GM21526 (cell line): ENCODE measurements around the gene TMEM63A.
"Not testable (repeated sequence)": the region's sequence is repeated elsewhere in the genome, so short reads cannot be mapped to it uniquely, and the experiment has no call there.

Experiments used
- ATAC-seq: cut with Tn5 transposase; IDR thresholded peaks from one replicate; pipeline ENCODE4 v1.9.1; 2021; ENCODE audit warnings: moderate library complexity; ENCODE audit not compliant: unreplicated experiment, low FRiP score

The TMEM63A gene

DNA sequence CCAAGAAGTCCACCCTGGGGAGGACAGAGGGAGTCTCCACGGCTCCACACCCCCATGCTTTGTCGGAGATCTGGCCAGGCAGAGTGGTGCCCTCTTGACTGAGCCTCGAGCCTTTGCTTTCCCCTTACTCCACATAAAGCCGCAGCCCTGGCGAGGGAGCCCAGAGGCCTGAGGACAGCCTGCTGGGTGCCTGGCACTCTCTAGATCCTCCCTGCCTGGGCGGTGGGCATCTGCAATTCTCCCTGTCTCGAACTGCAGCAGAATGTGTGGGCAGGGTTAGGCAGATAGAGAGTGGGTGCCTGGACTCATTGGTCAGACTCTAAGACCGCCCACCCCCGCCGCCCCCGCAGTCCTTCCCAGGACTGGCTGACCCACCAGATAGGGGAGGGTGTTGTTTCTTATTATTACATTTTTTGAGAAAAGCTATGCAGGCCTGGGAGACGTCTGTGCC lies 58.3 kb downstream of the TMEM63A start:
- ATAC-seq: no peak

DNA sequence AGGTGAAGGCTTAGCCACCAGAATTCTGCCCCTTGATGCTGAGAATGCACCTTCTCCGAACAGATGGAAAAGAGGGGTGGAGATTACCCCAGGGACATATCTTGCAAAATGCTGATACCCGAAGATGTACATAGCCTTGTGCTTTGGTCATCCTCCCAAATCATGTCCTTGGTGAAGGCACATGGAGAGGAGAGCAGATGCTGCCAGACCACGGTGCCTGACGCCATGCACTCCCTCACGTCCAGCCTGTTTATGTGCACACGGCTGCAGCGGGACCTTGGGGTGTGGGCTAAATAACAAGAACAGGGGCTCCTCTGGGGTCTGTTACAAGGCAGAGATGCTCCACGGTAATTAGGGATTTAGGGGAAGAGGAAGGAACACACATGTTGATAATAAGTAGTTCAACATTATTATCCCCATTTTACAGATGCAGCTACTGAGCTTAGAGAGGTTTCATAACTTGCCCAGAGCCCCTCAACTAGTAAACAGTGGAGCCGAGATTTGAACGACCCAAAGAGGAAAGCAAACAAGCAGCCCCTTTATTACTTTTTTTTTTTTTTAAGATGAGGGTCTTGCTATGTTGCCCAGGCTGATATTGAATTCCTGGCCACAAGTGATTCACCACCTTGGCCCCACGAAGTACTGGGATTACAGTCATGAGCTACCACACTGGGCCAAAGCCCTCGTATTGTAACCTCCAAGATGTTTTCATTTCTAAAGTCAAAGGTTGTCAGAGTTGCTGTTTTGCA lies 59.4 kb downstream of the TMEM63A start:
- ATAC-seq: no peak

DNA sequence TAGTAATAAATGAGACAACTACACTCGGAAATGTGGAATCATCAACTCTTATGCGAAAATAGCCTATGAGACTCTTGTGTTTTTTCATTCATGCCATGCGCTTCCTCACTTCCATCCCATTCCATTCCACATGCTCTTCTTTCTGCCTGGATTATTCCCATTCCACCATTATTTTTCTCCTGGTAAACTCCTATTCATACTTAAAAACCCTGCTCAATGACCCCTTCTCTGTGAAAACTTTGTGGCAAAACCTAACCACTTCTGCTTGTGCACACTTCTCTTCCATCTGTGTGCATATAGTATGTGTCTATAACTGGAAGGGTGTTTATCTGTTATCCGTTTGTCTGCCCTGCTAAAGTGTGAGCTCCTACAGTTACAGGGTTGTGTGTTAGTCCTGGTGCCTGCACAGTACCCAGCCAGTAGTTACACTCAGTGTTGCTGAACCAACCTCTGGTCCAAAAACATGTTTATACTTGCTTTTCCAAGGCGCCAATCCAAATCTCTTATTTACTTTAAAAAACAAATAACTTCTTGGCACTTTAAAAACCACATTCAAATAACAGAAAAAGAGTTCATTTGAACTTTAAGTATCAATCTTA lies 61.6 kb downstream of the TMEM63A start:
- no peak for ATAC-seq

DNA sequence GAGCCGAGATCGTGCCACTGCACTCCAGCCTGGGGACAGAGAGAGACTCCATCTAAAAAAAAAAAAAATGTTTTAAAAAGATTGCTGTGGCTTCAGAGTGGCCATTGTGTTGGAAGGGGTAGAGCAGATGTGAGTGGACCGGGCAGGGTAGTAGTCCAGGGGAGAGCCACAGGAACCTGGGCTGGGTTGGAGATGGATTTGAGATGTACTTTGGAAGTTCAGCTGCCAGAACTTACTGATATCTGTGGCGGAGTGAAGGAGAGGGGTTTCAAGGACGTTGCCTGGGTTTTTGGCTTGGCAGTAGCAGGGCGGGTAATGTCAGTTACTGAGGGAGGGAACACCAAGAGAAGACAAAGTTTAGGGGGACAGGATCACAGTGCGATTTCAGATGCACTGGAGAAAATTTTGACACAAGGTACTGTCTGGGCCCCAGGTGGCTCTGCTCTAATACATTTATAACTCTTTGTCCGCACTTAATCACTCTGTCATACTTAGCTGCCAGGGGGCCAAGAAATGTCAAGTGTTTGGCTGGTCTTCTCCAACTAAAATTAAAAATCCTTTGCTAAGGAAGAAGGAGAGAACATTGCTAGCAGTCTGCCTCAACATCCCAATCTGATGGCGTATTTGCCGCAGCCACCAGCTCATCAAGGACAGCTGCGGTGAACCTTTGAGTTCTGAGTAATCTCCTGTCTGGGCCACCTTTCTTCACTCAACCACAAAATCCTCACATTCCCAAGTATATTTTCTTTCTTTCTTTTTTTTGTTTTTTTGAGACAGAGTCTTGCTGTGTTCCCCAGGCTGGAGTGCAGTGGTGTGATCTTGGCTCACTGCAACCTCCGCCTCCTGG lies 62.6 kb downstream of the TMEM63A start:
- ATAC-seq: no peak

DNA sequence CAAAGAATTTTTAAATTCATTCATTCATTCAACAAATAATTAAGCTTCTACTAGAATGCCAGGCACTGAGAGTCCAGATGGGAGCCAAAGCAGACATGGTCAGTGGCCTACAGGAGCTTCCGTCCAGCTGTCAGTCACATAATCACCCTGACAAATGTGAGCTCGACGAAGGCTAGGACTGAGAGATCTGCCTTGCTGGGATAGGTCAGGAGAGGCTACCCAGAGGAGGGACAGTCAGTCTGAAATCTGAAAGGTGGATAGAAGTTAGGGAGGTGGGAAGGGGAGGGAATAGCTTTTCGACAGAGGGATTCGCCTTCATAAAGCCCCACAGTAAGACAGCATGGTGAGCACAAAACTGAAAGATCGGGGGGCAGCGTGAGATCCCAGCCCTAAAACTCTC lies 64.0 kb downstream of the TMEM63A start:
- no peak for ATAC-seq

DNA sequence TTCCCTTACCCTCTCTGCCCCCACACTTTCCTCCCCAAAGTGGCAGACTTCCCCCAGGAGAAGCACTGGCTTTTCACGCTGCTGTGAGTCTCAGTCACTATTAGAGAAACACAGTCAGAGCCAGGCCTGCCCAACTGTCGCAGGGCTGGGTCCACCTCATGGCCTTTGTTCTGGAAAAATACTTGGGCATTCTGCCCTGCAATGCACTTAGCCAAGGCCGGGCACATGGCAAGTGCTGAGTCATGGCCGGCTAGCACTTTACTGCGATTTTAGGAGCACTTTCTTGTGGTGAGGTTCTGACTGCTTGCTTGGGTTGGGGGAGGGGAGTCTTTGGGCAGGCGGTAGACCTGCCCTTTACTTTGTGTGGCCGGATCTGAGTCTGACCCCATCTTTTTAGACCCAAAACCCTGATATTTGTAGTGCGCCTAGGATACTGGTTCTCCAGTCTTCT lies 64.5 kb downstream of the TMEM63A start:
- ATAC-seq: no peak

DNA sequence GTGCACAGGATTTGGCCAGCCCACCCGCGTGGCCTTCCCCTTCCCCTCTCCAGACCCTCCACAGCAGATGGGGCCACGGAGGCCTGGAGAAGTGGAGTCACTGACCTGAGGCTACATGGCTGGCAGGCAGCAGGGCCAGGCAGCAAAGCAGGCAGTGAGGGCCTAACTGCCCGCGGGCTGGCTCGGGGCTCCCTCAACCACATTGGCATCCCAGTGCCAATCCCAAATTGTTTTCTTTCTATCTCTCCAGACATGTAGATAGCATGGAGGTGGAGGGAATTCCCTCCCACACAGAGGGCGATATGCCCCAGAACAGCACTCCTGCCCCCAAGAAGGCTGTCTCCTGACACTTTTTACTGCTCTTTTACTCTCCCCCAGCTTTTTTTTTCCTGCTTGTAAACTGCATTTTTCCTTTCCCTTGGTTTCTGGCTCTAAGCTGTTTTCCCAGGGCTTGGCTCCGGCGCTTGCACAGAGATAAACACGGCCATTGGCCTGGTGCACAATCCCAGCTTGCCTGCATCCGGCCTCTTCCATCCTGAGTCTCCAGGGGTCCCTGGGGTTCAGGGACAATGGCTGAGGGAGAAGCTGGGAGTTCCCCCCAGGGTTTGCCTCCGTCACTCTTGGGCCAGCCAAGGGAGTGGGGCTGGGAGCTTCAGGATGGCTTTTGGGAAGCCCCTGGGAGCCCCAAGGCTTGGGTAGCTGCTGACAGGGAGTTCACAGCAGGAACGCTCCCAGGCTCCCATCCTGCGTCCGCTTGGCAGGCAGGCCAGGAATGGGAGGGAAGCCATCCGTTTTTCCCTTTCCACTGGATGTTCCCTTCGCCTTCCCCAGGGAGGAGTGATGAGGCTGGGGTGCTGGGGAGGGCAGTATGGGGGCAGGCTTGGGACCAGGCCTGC lies 65.3 kb downstream of the TMEM63A start:
- no peak for ATAC-seq

DNA sequence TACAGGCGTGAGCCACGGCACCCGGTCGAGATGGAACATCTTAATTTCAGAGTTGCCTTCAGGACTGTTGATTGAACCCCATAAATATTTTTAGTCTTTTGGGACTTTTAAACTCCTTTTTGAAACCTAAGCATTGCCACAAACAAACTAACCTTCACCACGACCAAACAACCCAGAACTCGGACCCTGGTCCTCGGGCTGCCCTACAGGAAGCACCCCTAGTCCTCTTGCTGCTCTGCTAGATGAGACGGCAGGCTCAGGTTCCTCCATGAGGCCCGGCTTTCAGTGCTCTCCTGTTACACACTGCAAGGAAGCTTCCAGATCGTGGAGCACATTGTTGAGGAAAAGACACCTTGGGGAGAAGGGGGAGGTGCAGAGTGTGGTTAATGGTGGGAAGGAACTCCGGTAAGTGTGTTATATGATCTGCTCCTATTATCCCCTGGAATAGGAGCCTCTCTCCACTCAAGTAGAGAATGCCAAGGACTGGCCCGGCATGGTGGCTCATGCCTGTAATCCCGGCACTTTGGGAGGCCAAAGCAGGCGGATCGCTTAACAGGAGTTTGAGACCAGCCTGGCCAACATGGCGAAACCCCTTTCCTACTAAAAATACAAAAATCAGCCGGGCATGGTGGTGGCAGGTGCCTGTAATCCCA lies 66.5 kb downstream of the TMEM63A start:
- ATAC-seq: no peak

DNA sequence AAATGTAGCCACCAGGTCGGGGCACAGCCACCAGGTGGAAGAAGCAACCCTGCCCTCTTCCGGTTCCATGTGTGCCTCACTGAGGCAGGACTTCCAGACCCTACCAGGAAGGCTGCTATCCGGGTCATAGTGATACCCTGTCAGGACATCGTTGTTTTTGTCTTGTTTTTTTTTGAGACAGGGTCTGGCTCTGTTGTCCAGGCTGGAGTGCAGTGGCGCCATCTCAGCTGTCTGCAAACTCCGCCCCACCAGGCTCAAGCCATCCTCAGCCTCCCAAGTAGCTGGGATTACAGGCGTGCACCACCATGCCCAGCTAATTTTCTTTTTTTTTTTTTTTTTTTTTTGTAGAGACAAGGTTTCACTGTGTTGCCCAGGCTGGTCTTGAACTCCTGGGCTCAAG lies 67.1 kb downstream of the TMEM63A start:
- ATAC-seq: not testable (repeated sequence)

DNA sequence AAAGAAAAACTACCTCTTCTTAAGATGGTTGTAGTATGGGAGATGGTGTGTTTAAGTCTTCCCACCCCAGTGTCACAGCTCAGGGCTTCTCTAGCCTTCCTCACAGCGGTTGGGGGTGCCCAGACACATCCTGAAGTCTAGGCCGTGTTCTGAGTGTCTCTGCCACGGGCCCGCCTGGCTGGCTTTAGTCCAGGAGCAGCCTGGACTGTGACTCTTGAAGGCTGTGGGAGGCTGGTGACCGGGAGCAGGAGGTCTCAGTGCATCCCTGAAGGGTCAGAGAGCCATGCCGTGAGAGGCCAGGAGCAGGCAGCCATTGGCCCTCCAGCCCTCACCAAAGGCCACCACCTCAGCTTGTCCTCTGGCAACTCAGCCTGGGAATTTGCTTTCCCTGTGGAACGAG lies 67.8 kb downstream of the TMEM63A start:
- ATAC-seq: no peak

DNA sequence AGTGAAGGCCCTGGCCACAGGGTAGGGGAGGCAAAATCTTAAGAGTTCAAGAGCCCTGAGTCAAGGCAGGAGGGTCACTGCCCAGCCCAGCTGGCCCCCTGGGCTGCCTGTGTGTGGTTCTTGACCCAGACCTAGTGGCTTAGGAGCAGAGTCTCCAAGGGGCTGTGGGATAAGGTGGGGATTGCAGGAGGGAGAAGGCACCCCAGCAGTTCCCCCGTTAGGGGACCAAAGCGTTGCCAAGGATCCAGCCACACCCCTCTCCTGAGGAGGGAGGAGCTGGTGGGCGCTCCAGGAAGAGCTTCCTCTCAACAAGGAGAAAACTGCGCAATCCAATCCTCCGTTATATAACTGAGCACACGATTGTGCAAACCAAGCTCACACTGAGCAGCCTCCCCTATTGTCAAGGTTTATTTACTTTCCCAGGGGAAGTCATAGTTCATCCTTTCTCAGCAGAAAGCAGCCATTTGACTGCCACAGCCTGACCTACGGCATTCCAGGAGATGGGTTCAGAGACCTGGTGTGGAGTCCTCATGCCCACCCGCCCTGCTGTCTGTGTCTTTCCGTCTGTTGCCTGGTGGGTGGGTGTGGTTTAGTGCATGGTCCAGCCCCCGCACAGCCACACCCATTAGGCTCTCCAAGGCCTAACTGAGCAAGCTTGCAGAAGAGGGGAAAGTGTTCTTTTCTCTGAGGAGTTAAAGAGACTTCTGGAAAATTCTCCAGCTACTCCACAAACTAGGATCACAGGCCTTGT lies 68.8 kb downstream of the TMEM63A start:
- no peak for ATAC-seq

DNA sequence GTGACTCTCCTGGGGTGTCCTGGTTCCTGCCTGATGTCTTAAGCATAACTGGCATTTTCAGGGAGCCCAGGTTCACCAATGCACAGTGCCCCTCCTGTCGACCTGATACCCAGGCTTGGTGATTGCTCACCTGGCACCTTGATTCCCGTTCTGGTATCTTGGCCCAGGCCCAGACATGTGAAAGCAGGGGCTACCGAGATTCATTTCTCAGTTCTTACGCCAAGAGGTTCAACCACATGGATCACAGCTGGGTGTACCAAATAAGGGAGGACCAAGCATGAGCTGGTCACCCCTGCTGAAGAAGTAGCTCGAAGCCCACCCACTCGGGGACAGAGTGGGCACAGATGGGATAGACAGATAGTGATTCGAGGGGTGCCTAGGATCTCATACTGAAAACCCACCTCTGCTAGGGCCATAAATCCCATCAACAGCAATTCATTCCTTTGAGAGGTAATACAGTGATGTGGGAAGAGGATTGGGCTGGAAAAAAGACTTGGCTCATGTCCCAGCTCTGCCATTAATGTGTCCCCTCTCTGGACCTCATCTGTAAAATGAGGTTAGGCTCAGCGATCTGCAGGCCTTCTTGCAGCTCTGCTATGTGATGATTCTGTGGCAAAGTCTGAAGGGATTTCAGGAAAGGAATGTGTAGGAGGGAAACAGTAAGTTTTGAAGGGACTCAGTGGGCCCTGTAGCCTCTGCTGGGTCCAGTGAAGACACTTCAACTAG lies 69.5 kb downstream of the TMEM63A start:
- no peak for ATAC-seq

DNA sequence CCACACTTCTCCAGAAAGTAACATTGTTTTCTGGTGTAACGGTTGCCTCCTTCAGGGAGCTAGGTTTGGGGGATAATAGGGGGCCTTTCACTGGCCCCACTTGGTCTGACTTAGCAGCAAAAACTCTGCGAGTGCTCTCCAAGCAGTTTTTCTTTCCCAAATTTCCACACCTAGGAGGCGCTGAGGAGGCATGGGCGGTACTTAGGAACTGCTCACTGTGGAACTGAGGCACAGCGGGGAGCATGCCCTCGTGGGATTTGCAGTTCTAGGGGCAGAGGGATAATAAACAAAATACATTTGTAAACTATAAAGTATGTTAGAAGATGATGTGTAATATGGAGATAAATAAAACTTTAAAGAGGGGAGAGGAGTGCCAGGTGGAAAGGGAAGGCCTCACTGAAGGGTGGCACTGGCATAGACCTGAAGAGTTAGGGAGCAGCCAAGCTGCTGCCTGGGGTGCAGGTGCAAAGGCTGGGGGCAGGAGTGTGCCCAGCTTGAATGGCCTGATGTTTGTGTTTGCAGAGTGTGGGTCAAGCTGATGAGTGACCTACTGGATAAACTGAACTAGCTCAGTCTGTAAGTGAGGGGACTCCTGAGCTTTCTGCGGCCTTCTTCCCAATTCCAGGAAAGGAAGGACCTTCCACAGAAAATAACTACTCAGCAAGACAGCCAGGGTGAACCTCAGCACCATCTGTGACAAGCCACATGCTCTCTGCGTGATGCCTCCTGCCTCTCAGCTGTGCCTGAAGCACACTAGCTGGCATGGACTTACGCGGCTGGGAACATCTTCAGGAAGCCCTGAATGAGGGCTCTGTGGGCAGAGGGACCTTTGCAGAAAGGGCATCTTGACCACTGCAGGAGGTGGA lies 70.3 kb downstream of the TMEM63A start:
- ATAC-seq: no peak

DNA sequence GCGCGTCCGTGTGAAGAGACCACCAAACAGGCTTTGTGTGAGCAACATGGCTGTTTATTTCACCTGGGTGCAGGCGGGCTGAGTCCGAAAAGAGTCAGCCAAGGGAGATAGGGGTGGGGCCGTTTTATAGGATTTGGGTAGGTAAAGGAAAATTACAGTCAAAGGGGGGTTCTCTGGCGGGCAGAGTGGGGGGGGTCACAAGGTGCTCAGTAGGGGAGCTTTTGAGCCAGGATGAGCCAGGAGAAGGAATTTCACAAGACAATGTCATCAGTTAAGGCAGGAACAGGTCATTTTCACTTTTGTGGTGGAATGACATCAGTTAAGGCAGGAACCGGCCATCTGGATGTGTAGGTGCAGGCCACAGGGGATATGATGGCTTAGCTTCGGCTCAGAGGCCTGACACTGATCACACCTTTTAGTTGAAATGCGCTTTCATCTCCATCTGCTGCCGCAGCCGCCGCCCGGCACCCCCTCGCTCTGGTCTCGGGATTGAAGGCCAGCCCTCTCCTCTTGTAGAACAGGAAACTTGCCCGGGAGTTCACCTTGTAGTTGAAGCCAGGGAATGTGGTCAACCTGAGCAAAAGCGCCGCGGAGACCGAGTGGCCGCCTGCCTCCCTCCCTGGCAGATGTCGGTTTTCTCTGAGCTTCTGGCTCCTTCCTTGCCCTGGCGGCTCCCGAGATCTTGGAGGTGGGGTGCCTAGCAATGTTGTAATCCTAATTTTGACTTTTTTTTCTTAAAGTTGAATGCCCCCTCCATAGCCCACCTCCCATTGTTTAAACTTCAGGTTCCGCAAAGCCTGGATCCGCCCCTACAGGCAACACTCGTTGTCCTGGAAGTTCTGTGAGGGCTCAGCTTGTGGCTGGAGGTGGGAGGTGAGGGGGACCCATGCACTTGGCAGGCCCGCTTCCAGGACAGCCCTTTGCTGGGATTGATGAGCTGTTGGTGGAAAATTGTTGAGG lies 71.3 kb downstream of the TMEM63A start:
- not testable (repeated sequence) for ATAC-seq

DNA sequence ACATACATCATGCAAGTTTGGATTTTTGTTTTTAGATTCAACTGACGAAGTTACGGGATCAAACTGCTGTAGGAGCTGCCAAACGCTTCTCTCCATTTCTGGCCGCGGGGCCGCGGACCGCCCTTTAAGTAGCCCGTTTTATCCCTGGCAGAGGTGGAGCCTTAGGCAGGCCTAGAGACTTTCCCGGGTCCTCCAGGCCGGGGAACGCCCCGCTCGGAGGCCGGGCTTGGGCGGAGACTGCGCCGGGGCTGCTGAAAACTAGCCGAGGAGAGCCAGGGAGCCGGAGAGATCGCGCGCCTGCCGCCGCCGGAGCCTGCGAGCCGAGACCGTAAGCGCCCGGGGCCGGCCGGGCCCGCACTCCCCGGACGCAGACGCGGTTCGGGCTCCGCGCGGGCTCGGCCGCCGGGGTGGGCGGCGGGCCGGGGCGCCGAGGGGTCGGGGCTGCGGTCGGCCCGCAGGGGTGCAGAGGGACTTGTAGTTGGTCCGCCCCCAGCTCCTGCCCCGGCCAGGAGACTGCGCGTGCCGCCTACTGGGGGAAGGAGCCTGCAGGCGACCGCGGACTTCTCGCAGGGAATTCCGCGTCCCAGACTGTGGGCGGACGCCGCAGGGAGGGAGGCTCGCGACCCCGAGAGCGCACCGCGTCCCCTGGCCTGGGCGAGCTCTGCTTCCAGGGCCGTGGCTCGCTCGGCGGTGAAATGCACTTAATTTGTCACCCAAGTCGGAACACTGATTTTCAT lies 72.2 kb downstream of the TMEM63A start, which contains the start of gene EPHX1:
Gene EPHX1 (plus strand): TSS at position 283 of the 737 bp plus-strand sequence. CDS start 18,606 bp downstream, outside the sequence.
- peak; percentile 92 for ATAC-seq

DNA sequence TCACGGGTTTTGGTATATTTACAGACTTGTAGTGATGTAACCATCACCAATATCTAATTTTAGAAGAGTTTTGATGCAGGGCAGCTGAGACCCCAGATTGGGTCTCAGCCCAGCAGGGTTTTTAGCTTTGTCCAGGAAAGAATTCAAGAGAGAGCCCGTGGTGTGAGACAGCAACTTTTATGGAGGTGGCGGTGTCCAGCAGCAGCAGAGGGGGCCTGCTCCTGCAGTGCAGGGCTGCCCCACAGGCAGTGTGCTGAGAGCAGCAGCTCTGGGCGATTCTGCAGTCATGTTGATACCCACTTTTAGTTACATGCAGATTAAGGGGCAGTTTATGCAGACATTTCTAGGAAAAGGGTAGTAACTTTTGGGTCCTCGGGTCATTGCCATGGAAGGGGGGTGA lies 74.0 kb downstream of the TMEM63A start:
- ATAC-seq: no peak
